ENCODE measurements around the gene PCDHGC4.

The PCDHGC4 gene

GRCh38 chr5:141524604-141525597 is 40.1 kb downstream of the PCDHGC4 start:
- Mint-ChIP-seq H3K4me3 (peak overlapping the region; percentile 45 to 81 (median 69)), H3K27me3 (ENCODE audit: low read depth) (no peaks in the 10 kb centered on the region), H3K9me3 (no peaks in the 10 kb centered on the region), H3K4me1 (peaks cover 90% of the 10 kb centered on the region), H3K36me3 (ENCODE audit: low read depth) (peaks cover 71% of the 10 kb centered on the region), H3K27ac (no peak overlapping the region)
- TF ChIP-seq CTCF (IDR thresholded peaks at IDR 0.05; ENCODE audit: unreplicated experiment in 3 of 3) = peak; percentile 98 to 100 (median 99)

DNA sequence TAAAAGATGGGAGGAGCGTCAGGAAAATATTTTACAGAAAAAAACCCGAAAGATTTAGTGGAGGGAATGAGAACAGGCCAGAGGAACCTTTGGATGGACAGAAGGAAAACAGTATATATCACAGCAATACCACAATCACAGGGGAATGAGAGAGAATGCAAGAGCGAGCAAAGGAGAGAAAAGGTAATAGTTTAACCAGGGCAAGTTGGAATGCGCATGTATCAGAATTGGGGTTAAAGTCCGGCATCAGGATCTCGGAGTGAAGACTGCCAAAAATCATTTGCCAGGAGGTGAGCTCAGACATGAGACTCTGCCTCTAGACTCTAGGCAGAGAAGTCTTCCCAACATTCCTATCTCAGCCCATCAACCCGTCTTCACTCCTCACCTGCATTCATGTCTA is 40.8 kb downstream of the PCDHGC4 start:
- no peaks in the 10 kb centered on the region for H3K9me3 Mint-ChIP-seq
- no peak overlapping the region for H3K27ac Mint-ChIP-seq
- H3K4me1 Mint-ChIP-seq = peaks cover 82% of the 10 kb centered on the region
- peak overlapping the region; percentile 45 to 69 (median 50) for H3K4me3 Mint-ChIP-seq
- peaks cover 63% of the 10 kb centered on the region for H3K36me3 Mint-ChIP-seq (ENCODE audit: low read depth)
- no peak for TF ChIP-seq CTCF (IDR thresholded peaks at IDR 0.05; ENCODE audit: unreplicated experiment in 3 of 3)
- H3K27me3 Mint-ChIP-seq (ENCODE audit: low read depth) = no peaks in the 10 kb centered on the region

- peaks cover 49% of the 10 kb centered on the region for H3K36me3 Mint-ChIP-seq (ENCODE audit: low read depth)
- H3K4me1 Mint-ChIP-seq = peaks cover 64% of the 10 kb centered on the region
- no peak overlapping the region for H3K4me3 Mint-ChIP-seq
- H3K27ac Mint-ChIP-seq = no peak overlapping the region
- TF ChIP-seq CTCF (IDR thresholded peaks at IDR 0.05; ENCODE audit: unreplicated experiment in 3 of 3) = no peak
- no peaks in the 10 kb centered on the region for H3K9me3 Mint-ChIP-seq
- no peaks in the 10 kb centered on the region for H3K27me3 Mint-ChIP-seq (ENCODE audit: low read depth)
Measured at GRCh38 chr5:141527426-141527825, 42.6 kb downstream of the PCDHGC4 start.

GRCh38 chr5:141528291-141528984 is 43.6 kb downstream of the PCDHGC4 start:
- no peak for TF ChIP-seq CTCF (IDR thresholded peaks at IDR 0.05; ENCODE audit: unreplicated experiment in 3 of 3)
- H3K36me3 Mint-ChIP-seq (ENCODE audit: low read depth) = peaks cover 49% of the 10 kb centered on the region
- H3K9me3 Mint-ChIP-seq = no peaks in the 10 kb centered on the region
- no peaks in the 10 kb centered on the region for H3K27me3 Mint-ChIP-seq (ENCODE audit: low read depth)
- H3K4me3 Mint-ChIP-seq = peak overlapping the region in 2 of 3 experiments; percentile 1 to 57
- no peak overlapping the region for H3K27ac Mint-ChIP-seq
- peaks cover 58% of the 10 kb centered on the region for H3K4me1 Mint-ChIP-seq

GRCh38 chr5:141529002-141529401 is 44.2 kb downstream of the PCDHGC4 start:
- Mint-ChIP-seq H3K9me3 (no peaks in the 10 kb centered on the region), H3K27ac (no peak overlapping the region), H3K27me3 (ENCODE audit: low read depth) (no peaks in the 10 kb centered on the region), H3K4me1 (peaks cover 52% of the 10 kb centered on the region), H3K36me3 (ENCODE audit: low read depth) (peaks cover 51% of the 10 kb centered on the region), H3K4me3 (peak overlapping the region in 1 of 3 experiments; percentile 57)
- no peak for TF ChIP-seq CTCF (IDR thresholded peaks at IDR 0.05; ENCODE audit: unreplicated experiment in 3 of 3)

Data from nephron (organoid).